GM12878 (cell line): ENCODE results near the gene FOXP4. TPM values are rescaled to one million over a fixed set of nuclear protein-coding genes. Genes with fewer than 3 reads are reported as not detected.

Experiments used
- ATAC-seq: fragments of 200-7000 bp; cut with Tn5 transposase; 3 replicates; pipeline ENCODE4 v1.9.1; 2020; ENCODE audit warnings: mild to moderate bottlenecking, moderate library complexity
- BruUV-seq: library from RNA; stranded (reverse); fragments of 400-500 nt; replicated peaks from 2 replicates; lab custom pipeline; 2021; lab: Mats Ljungman, UMichigan
- CTCF ChIA-PET: fragments of 300-600 bp; sonication (Branson Sonifier 250); formaldehyde crosslinking; extraction: SDS; loops from one replicate; lab custom pipeline; 2021; ENCODE audit warnings: inconsistent platforms; lab: Yijun Ruan, JAX
- POLR2A ChIA-PET: fragments of 350-600 bp; formaldehyde crosslinking; extraction: SDS; loops from one replicate; lab custom pipeline; 2021; ENCODE audit warnings: inconsistent platforms; lab: Charles Lee
- RAD21 ChIA-PET: fragments of 300-600 bp; sonication (Branson Sonifier 250); formaldehyde crosslinking; loops from one replicate; lab custom pipeline; 2023; ENCODE audit warnings: antibody characterized with exemption; ENCODE audit not compliant: unreplicated experiment; lab: Charles Lee
- SMC1A ChIA-PET: fragments of 300-600 bp; sonication (Branson Sonifier 250); formaldehyde crosslinking; loops from one replicate; lab custom pipeline; 2023; ENCODE audit not compliant: unreplicated experiment, uncharacterized antibody; lab: Charles Lee
- DNase-seq: peaks from one replicate; pipeline ENCODE4 v3.0.0-alpha.2; 2011; ENCODE audit warnings: low read depth, low spot score
- FAIRE-seq: peaks from 3 replicates; lab custom pipeline; 2011; peaks lifted over from hg19 to GRCh38; lab: Jason Lieb, UNC
- H2AFZ ChIP-seq: 2 replicates; pipeline ENCODE4 v1.6.0; 2011; ENCODE audit warnings: low read depth, low read length, control low read depth; ENCODE audit not compliant: control insufficient read depth
- H3K27ac ChIP-seq: 2 replicates; pipeline ENCODE4 v1.5.1; 2011; ENCODE audit warnings: control low read depth; ENCODE audit not compliant: control insufficient read depth, insufficient read depth
- H3K27me3 ChIP-seq, 2 experiments: replicated peaks in 1 of 2; 2 replicates each; pipeline versions ENCODE4 v1.6.0 to v1.6.1; 2011; ENCODE audit warnings: low read length in 1 of 2; ENCODE audit not compliant: control insufficient read depth in 2 of 2, insufficient read depth in 2 of 2
- H3K36me3 ChIP-seq, 2 experiments: 2 replicates each; pipeline ENCODE4 v1.5.1; 2011; ENCODE audit warnings: low read length in 1 of 2; ENCODE audit not compliant: control insufficient read depth in 2 of 2, insufficient read depth in 2 of 2
- H3K4me1 ChIP-seq: 2 replicates; pipeline ENCODE4 v1.6.1; 2011; ENCODE audit warnings: mild to moderate bottlenecking, low read length, moderate library complexity, mixed read lengths; ENCODE audit not compliant: control insufficient read depth, insufficient read depth
- H3K4me2 ChIP-seq: 2 replicates; pipeline ENCODE4 v1.6.0; 2011; ENCODE audit warnings: control low read depth; ENCODE audit not compliant: control insufficient read depth, insufficient read depth
- H3K4me3 ChIP-seq: fragments of 200-600 bp; sonication (generic); 2 replicates; pipeline ENCODE4 v1.5.1; 2016
- H3K79me2 ChIP-seq: 2 replicates; pipeline ENCODE4 v1.6.0; 2011; ENCODE audit warnings: low read length; ENCODE audit not compliant: control insufficient read depth, insufficient read depth
- H3K9ac ChIP-seq: 2 replicates; pipeline ENCODE4 v1.8.0; 2011; ENCODE audit warnings: low read length, control low read depth, mixed read lengths; ENCODE audit not compliant: control insufficient read depth, insufficient read depth
- H3K9me3 ChIP-seq: replicated peaks from 3 replicates; pipeline ENCODE4 v1.5.1; 2011; ENCODE audit warnings: mild to moderate bottlenecking, low read length; ENCODE audit not compliant: control insufficient read depth, insufficient read depth
- H4K20me1 ChIP-seq: 2 replicates; pipeline ENCODE4 v1.6.0; 2011; ENCODE audit not compliant: control insufficient read depth, insufficient read depth
- BCL11A ChIP-seq: IDR thresholded peaks from 2 replicates; pipeline ENCODE4 v1.6.1; 2011; ENCODE audit warnings: low read depth, low read length
- BMI1 ChIP-seq: fragments of 450-650 bp; IDR thresholded peaks from 2 replicates; pipeline ENCODE4 v1.6.1; 2016; ENCODE audit warnings: mild to moderate bottlenecking, moderate library complexity, borderline replicate concordance
- CHD1 ChIP-seq: IDR thresholded peaks from 2 replicates; pipeline ENCODE4 v1.6.1; 2012; ENCODE audit warnings: low read depth, low read length, improper control_type of control experiment
- FOS ChIP-seq: IDR thresholded peaks from 3 replicates; pipeline ENCODE4 v1.6.1; 2011; ENCODE audit warnings: borderline replicate concordance; ENCODE audit not compliant: insufficient read length; ENCODE audit errors: extremely low read depth
- FOXK2 ChIP-seq: fragments of 450-650 bp; IDR thresholded peaks from 2 replicates; pipeline ENCODE4 v1.6.1; 2017; ENCODE audit warnings: mild to moderate bottlenecking, moderate library complexity
- IRF4 ChIP-seq: IDR thresholded peaks from 2 replicates; pipeline ENCODE4 v1.6.1; 2011; ENCODE audit warnings: low read depth, low read length
- KAT2A ChIP-seq: conservative IDR thresholded peaks from 2 replicates; pipeline ENCODE4 v1.6.1; 2011; ENCODE audit warnings: low read depth, low read length; ENCODE audit not compliant: control insufficient read depth
- RAD51 ChIP-seq: fragments of 450-650 bp; IDR thresholded peaks from 2 replicates; pipeline ENCODE4 v1.6.1; 2016; ENCODE audit warnings: moderate library complexity, mild to moderate bottlenecking, inconsistent platforms
- RB1 ChIP-seq: fragments of 450-650 bp; formaldehyde crosslinking; IDR thresholded peaks from 2 replicates; pipeline ENCODE4 v1.6.1; 2017; ENCODE audit warnings: mild to moderate bottlenecking, borderline replicate concordance
- STAT3 ChIP-seq: IDR thresholded peaks from 2 replicates; pipeline ENCODE4 v1.6.1; 2011; ENCODE audit warnings: low read depth, low read length, improper control_type of control experiment
- SUPT20H ChIP-seq: IDR thresholded peaks from 2 replicates; pipeline ENCODE4 v1.6.1; 2011; ENCODE audit warnings: low read depth, mild to moderate bottlenecking, low read length, moderate library complexity, borderline replicate concordance; ENCODE audit not compliant: control insufficient read depth
- TCF7 ChIP-seq: IDR thresholded peaks from 2 replicates; pipeline ENCODE4 v1.6.1; 2014; ENCODE audit warnings: antibody characterized with exemption, borderline replicate concordance
- ZSCAN29 ChIP-seq: fragments of 450-650 bp; IDR thresholded peaks from 2 replicates; pipeline ENCODE4 v1.6.1; 2017; ENCODE audit warnings: mild to moderate bottlenecking, moderate library complexity
- ZZZ3 ChIP-seq: IDR thresholded peaks from 2 replicates; pipeline ENCODE4 v1.6.1; 2011; ENCODE audit warnings: low read depth; ENCODE audit not compliant: control insufficient read depth, insufficient read length
- WGBS: methylation state at CpG from one replicate; pipeline ENCODE4 v1.1.6; 2016; ENCODE audit warnings: low lambda C conversion rate; ENCODE audit not compliant: insufficient replicate concordance, insufficient coverage; ENCODE audit errors: missing lambda C conversion rate; 5-methylcytosine and 5-hydroxymethylcytosine counted together
- in situ Hi-C: fragments of 300-500 bp; cut with MboI; formaldehyde crosslinking; loops from 9 replicates; pipeline ENCODE4 v1.14.3; 2018; ENCODE audit warnings: mixed read lengths
- intact Hi-C: fragments of 100-400 bp; cut with micrococcal nuclease; formaldehyde crosslinking; loops from one replicate; pipeline ENCODE4 v1.14.2; 2022; ENCODE audit not compliant: unreplicated experiment
- polyA plus RNA-seq, 11 experiments: library from polyadenylated mRNA; depleted of rRNA in 4 of 11; unstranded in 6 of 11; stranded (reverse) in 5 of 11; fragments of >200 nt; fragmentation: Nextera tagmentation in 4 of 11; fragmentation: Illumina TruSeq in 1 of 11; extraction: Ambion mirVana in 4 of 11; extraction: Trizol in 1 of 11; gene quantifications; 1 replicate in 1 of 11; 2 replicates in 10 of 11; pipeline versions ENCODE4 v1.2.1 to v1.2.3, GENCODE V29; 2011 to 2016; ENCODE audit warnings: inconsistent platforms in 2 of 11, missing spikeins in 2 of 11, low read depth in 1 of 11
- total RNA-seq, 4 experiments: library from RNA; depleted of rRNA in 3 of 4; stranded (reverse); fragments of >200 nt in 3 of 4; fragmentation: Illumina TruSeq in 1 of 4; extraction: Trizol in 1 of 4; gene quantifications; 2 replicates each; pipeline versions ENCODE4 v1.2.1 to v1.2.3, GENCODE V29; 2013 to 2021
- TF ChIP-seq, protein P1 (sequence below): IDR thresholded peaks from 2 replicates; pipeline ENCODE4 v1.6.1; 2011; ENCODE audit warnings: borderline replicate concordance, low read depth, mild to moderate bottlenecking, moderate library complexity, low read length; ENCODE audit not compliant: insufficient read depth, poor library complexity, severe bottlenecking
- TF ChIP-seq, protein P2 (sequence below): fragments of 450-650 bp; IDR thresholded peaks from 2 replicates; pipeline ENCODE4 v1.6.1; 2017; ENCODE audit warnings: antibody characterized with exemption, mild to moderate bottlenecking, moderate library complexity
- TF ChIP-seq, protein P3 (sequence below): fragments of 450-650 bp; conservative IDR thresholded peaks from 2 replicates; pipeline ENCODE4 v1.6.1; 2017; ENCODE audit warnings: mild to moderate bottlenecking, moderate library complexity

Gene FOXP4
- total and polyA plus RNA-seq, 10 of the 15 experiments (the other 5 are each of a cell fraction or from before 2014, with no cell fraction given), result 0.31 to 46.1 (median 2.3) TPM

DNA sequence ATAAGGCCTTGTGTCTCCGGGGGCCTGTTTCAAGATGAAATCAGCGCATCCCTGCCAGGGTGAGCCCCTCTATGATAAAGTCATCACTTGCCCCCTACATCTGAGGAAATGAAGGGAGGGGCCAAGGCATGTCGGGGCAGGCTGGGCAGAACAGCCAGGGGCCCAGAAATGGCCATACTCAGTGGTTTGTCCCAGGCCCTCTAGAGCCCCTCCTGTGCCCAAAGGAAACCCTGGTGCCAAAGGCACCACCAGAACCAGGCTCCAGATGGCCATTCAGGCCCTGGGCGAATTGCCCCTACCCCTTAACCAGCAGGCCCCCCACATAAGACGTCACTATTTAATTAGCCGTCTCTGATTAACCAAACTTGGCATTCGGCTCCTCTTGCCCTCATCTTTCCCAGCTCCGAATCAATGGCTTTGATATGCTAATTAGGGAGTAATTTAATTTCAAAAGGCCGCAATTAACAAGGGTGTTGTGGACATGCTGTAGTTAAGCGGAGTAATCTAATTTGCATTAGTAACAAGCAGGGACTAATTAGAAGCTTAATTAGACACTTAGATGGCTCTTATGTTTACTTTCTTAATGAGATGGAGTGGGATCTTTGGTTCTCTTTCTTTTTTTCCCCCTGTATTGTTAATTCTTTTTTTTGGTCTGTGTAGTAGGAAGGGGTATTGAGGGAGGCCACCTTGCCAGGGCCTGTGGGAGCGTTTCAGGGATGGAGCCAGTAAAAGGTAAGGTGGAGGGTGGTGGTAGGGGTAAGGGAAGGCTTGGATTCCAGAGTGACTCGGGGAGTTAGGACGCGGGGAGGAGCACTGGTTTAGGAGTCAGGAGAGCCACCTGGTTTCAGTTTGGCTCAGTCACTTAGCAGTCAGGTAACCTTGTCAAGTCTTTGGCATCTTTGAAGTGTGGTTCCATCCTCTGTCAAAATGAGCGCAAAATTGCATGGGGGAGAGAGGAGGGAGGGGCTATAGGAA, 9.4 kb downstream of the FOXP4 start:
- no peak overlapping the region for H3K27ac ChIP-seq
- H3K36me3 ChIP-seq, result peaks cover 0 to 6% of the 10 kb centered on the region in 2 experiments; a peak in 3 of 4 replicates
- peaks cover 5% of the 10 kb centered on the region for H3K4me1 ChIP-seq
- H3K4me2 ChIP-seq, result no peak overlapping the region
- BruUV-seq, result no TSS peak
- 86% methylated on average over 15 of the region's 15 CpGs for WGBS
- H3K9me3 ChIP-seq, result no peaks in the 10 kb centered on the region
- CTCF ChIA-PET, result interaction anchor here (1.7 kb wide), 1 partner anchor 92 kb away, joined by 4 read pairs; no protein-coding TSS in a partner anchor
- H3K27me3 ChIP-seq, result no peaks in the 10 kb centered on the region
- intact Hi-C loops (no loop called here), in situ Hi-C loops (no loop called here)
- peaks cover 14% of the 10 kb centered on the region for H4K20me1 ChIP-seq
- no peak for FAIRE-seq
- SMC1A ChIA-PET, result no interaction called here
- H3K9ac ChIP-seq, result no peak overlapping the region
- H3K79me2 ChIP-seq, result peaks cover 6% of the 10 kb centered on the region
- H2AFZ ChIP-seq, result no peak overlapping the region
- RAD21 ChIA-PET, result interaction anchor here (0.6 kb wide), 1 partner anchor 889 kb away, joined by 4 read pairs; no protein-coding TSS in a partner anchor
- no peak for ATAC-seq
- DNase-seq, result no peak
- POLR2A ChIA-PET, result interaction anchor here (0.7 to 1.1 kb wide), 2 partner anchors 8 to 567 kb away, joined by 4 read pairs; no protein-coding TSS in a partner anchor
- H3K4me3 ChIP-seq, result no peak overlapping the region
- TF ChIP-seq TCF7 (no peak), FOS (no peak), ZSCAN29 (no peak), STAT3 (no peak), IRF4 (no peak), BCL11A (no peak), SUPT20H (no peak), BMI1 (no peak), CHD1 (no peak), RB1 (no peak), RAD51 (no peak), KAT2A (no peak), ZZZ3 (no peak), FOXK2 (no peak)
- TF ChIP-seq, protein P1, sequence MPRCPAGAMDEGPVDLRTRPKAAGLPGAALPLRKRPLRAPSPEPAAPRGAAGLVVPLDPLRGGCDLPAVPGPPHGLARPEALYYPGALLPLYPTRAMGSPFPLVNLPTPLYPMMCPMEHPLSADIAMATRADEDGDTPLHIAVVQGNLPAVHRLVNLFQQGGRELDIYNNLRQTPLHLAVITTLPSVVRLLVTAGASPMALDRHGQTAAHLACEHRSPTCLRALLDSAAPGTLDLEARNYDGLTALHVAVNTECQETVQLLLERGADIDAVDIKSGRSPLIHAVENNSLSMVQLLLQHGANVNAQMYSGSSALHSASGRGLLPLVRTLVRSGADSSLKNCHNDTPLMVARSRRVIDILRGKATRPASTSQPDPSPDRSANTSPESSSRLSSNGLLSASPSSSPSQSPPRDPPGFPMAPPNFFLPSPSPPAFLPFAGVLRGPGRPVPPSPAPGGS, result no peak
- TF ChIP-seq, protein P2, sequence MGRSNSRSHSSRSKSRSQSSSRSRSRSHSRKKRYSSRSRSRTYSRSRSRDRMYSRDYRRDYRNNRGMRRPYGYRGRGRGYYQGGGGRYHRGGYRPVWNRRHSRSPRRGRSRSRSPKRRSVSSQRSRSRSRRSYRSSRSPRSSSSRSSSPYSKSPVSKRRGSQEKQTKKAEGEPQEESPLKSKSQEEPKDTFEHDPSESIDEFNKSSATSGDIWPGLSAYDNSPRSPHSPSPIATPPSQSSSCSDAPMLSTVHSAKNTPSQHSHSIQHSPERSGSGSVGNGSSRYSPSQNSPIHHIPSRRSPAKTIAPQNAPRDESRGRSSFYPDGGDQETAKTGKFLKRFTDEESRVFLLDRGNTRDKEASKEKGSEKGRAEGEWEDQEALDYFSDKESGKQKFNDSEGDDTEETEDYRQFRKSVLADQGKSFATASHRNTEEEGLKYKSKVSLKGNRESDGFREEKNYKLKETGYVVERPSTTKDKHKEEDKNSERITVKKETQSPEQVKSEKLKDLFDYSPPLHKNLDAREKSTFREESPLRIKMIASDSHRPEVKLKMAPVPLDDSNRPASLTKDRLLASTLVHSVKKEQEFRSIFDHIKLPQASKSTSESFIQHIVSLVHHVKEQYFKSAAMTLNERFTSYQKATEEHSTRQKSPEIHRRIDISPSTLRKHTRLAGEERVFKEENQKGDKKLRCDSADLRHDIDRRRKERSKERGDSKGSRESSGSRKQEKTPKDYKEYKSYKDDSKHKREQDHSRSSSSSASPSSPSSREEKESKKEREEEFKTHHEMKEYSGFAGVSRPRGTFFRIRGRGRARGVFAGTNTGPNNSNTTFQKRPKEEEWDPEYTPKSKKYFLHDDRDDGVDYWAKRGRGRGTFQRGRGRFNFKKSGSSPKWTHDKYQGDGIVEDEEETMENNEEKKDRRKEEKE, result no peak
- TF ChIP-seq, protein P3, sequence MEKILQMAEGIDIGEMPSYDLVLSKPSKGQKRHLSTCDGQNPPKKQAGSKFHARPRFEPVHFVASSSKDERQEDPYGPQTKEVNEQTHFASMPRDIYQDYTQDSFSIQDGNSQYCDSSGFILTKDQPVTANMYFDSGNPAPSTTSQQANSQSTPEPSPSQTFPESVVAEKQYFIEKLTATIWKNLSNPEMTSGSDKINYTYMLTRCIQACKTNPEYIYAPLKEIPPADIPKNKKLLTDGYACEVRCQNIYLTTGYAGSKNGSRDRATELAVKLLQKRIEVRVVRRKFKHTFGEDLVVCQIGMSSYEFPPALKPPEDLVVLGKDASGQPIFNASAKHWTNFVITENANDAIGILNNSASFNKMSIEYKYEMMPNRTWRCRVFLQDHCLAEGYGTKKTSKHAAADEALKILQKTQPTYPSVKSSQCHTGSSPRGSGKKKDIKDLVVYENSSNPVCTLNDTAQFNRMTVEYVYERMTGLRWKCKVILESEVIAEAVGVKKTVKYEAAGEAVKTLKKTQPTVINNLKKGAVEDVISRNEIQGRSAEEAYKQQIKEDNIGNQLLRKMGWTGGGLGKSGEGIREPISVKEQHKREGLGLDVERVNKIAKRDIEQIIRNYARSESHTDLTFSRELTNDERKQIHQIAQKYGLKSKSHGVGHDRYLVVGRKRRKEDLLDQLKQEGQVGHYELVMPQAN, result no peak
